HL-60 (cell line): ENCODE results near the gene BBOX1.

Experiments
- DNase-seq, 2 experiments: peaks; one replicate each; pipeline ENCODE4 v3.0.0-alpha.2; 2010 to 2020; ENCODE audit warnings: low read depth in 1 of 2, low spot score in 1 of 2
- H3K27ac ChIP-seq: fragments of 250-450 bp; sonication (Bioruptor Pico); replicated peaks from 2 replicates; pipeline ENCODE4 v1.5.1; 2020; ENCODE audit warnings: mild to moderate bottlenecking, moderate library complexity
- H3K27me3 ChIP-seq: fragments of 250-450 bp; sonication (Bioruptor Pico); 2 replicates; pipeline ENCODE4 v1.5.1; 2021; ENCODE audit warnings: mild to moderate bottlenecking, moderate library complexity; ENCODE audit not compliant: insufficient read depth, poor library complexity, severe bottlenecking
- H3K4me3 ChIP-seq: replicated peaks from 2 replicates; pipeline ENCODE4 v1.5.1; 2011; ENCODE audit warnings: mild to moderate bottlenecking, control low read depth, low read length; ENCODE audit not compliant: insufficient read depth
- CTCF ChIP-seq: IDR thresholded peaks from one replicate; pipeline ENCODE4 v1.5.1; 2011; ENCODE audit warnings: low read length, control low read depth, inconsistent platforms; ENCODE audit not compliant: insufficient read depth
- GABPA ChIP-seq: IDR thresholded peaks from 2 replicates; pipeline ENCODE4 v1.6.1; 2012; ENCODE audit warnings: low read depth
- POLR2AphosphoS5 ChIP-seq: IDR thresholded peaks from 2 replicates; pipeline ENCODE4 v1.6.1; 2012; ENCODE audit warnings: low read depth
- REST ChIP-seq: IDR thresholded peaks from 2 replicates; pipeline ENCODE4 v1.6.1; 2012; ENCODE audit warnings: low read depth; ENCODE audit not compliant: insufficient replicate concordance
- SPI1 ChIP-seq: IDR thresholded peaks from 2 replicates; pipeline ENCODE4 v1.6.1; 2012; ENCODE audit warnings: low read depth, mild to moderate bottlenecking, borderline replicate concordance

BBOX1 gene

GRCh38 chr11:27002431-27002830 lies 38.2 kb upstream of the BBOX1 start:
- H3K27ac ChIP-seq = no peak overlapping the region
- TF ChIP-seq GABPA (no peak), SPI1 (no peak), REST (no peak), CTCF (no peak), POLR2AphosphoS5 (no peak)
- no peak overlapping the region for H3K4me3 ChIP-seq
- DNase-seq = no peak
- no peaks in the 10 kb centered on the region for H3K27me3 ChIP-seq

- DNase-seq = no peak
- Histone ChIP-seq H3K27ac (no peak overlapping the region), H3K4me3 (no peak overlapping the region), H3K27me3 (no peaks in the 10 kb centered on the region)
- TF ChIP-seq GABPA (no peak), CTCF (no peak), POLR2AphosphoS5 (no peak), SPI1 (no peak), REST (no peak)
Observed at GRCh38 chr11:27002838-27003237, 37.8 kb upstream of the BBOX1 start.

- no peak overlapping the region for H3K4me3 ChIP-seq
- DNase-seq = no peak
- H3K27ac ChIP-seq = no peak overlapping the region
- TF ChIP-seq SPI1 (no peak), POLR2AphosphoS5 (no peak), CTCF (no peak), REST (no peak), GABPA (no peak)
- H3K27me3 ChIP-seq = no peaks in the 10 kb centered on the region
Observed at GRCh38 chr11:27004103-27004502, 36.5 kb upstream of the BBOX1 start.
